A549 (cell line): ENCODE results near the gene TMEM126B.
"Not testable (repeated sequence)": the region's sequence is repeated elsewhere in the genome, so short reads cannot be mapped to it uniquely, and the experiment has no call there.

Experiments
- TF ChIP-seq, protein P1 (sequence below): fragments of 150-350 bp; IDR thresholded peaks from 2 replicates; pipeline ENCODE4 v1.6.1; 2014; ENCODE audit warnings: low read depth, mild to moderate bottlenecking, low read length
- TF ChIP-seq, protein P2 (sequence below): fragments of >200 bp; sonication (Bioruptor Twin); formaldehyde crosslinking; IDR thresholded peaks from 3 replicates; pipeline ENCODE4 v1.5.1; 2016

DNA sequence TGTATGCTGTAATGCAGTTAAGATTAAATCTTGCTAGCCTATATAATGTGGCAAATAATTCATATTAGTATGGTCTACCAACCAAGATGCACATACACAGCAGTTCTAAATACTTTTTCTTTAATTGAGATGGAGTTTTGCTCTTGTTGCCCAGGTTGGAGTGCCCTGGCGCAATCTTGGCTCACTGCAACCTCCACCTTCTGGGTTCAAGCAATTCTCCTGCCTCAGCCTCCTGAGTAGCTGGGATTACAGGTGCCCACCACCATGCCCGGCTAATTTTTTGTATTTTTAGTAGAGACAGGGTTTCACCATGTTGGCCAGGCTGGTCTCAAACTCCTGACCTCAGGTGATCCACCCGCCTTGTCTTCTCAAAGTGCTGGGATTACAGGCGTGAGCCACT lies 25.9 kb downstream of the TMEM126B start:
- TF ChIP-seq, protein P1, sequence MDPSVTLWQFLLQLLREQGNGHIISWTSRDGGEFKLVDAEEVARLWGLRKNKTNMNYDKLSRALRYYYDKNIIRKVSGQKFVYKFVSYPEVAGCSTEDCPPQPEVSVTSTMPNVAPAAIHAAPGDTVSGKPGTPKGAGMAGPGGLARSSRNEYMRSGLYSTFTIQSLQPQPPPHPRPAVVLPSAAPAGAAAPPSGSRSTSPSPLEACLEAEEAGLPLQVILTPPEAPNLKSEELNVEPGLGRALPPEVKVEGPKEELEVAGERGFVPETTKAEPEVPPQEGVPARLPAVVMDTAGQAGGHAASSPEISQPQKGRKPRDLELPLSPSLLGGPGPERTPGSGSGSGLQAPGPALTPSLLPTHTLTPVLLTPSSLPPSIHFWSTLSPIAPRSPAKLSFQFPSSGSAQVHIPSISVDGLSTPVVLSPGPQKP, result not testable (repeated sequence)
- TF ChIP-seq, protein P2, sequence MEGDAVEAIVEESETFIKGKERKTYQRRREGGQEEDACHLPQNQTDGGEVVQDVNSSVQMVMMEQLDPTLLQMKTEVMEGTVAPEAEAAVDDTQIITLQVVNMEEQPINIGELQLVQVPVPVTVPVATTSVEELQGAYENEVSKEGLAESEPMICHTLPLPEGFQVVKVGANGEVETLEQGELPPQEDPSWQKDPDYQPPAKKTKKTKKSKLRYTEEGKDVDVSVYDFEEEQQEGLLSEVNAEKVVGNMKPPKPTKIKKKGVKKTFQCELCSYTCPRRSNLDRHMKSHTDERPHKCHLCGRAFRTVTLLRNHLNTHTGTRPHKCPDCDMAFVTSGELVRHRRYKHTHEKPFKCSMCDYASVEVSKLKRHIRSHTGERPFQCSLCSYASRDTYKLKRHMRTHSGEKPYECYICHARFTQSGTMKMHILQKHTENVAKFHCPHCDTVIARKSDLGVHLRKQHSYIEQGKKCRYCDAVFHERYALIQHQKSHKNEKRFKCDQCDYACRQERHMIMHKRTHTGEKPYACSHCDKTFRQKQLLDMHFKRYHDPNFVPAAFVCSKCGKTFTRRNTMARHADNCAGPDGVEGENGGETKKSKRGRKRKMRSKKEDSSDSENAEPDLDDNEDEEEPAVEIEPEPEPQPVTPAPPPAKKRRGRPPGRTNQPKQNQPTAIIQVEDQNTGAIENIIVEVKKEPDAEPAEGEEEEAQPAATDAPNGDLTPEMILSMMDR, result not testable (repeated sequence)
